IMR-90 (cell line): ENCODE measurements around the gene RAPSN. TPM values are rescaled to one million over a fixed set of nuclear protein-coding genes. Genes with fewer than 3 reads are reported as not detected.

Experiments used
- ATAC-seq: fragments of 200-7000 bp; cut with Tn5 transposase; 2 replicates; pipeline ENCODE4 v1.9.1; 2020; ENCODE audit warnings: low read depth, mild to moderate bottlenecking, moderate library complexity
- BruUV-seq: library from RNA; stranded (reverse); fragments of 400-500 nt; replicated peaks from 2 replicates; lab custom pipeline; 2021; lab: Mats Ljungman, UMichigan
- CTCF ChIA-PET: fragments of 300-600 bp; formaldehyde crosslinking; extraction: SDS; loops from one replicate; lab custom pipeline; 2021; ENCODE audit warnings: antibody characterized with exemption; lab: Yijun Ruan, JAX
- POLR2A ChIA-PET: fragments of 300-600 bp; sonication (Branson Sonifier 250); formaldehyde crosslinking; loops from one replicate; lab custom pipeline; 2022; ENCODE audit warnings: antibody characterized with exemption; ENCODE audit not compliant: unreplicated experiment; lab: Charles Lee
- DNase-seq: peaks from one replicate; pipeline ENCODE4 v3.0.0; 2013
- H2AFZ ChIP-seq: replicated peaks from 2 replicates; pipeline ENCODE3; 2013; ENCODE audit warnings: low read length, mild to moderate bottlenecking; ENCODE audit not compliant: poor library complexity
- H2AK5ac ChIP-seq: 2 replicates; pipeline ENCODE4 v1.6.1; 2013; ENCODE audit warnings: low read depth, low read length, inconsistent platforms
- H2AK9ac ChIP-seq: replicated peaks from 2 replicates; pipeline ENCODE3; 2013; ENCODE audit warnings: mild to moderate bottlenecking, low read depth, low read length, moderate library complexity; ENCODE audit not compliant: poor library complexity
- H2BK120ac ChIP-seq: 2 replicates; pipeline ENCODE4 v1.6.1; 2013; ENCODE audit warnings: low read depth, low read length, inconsistent platforms
- H2BK15ac ChIP-seq: 3 replicates; pipeline ENCODE4 v1.6.1; 2013; ENCODE audit warnings: low read depth, low read length, inconsistent platforms
- H2BK20ac ChIP-seq: 2 replicates; pipeline ENCODE4 v1.6.1; 2013; ENCODE audit warnings: low read depth, mild to moderate bottlenecking, inconsistent platforms, low read length, moderate library complexity
- H2BK5ac ChIP-seq: 2 replicates; pipeline ENCODE4 v1.6.1; 2013; ENCODE audit warnings: mild to moderate bottlenecking, low read depth, low read length, inconsistent platforms; ENCODE audit not compliant: poor library complexity, severe bottlenecking
- H3K14ac ChIP-seq: replicated peaks from 2 replicates; pipeline ENCODE4 v1.6.1; 2013; ENCODE audit warnings: low read depth, low read length, inconsistent platforms
- H3K18ac ChIP-seq: 2 replicates; pipeline ENCODE4 v1.6.1; 2013; ENCODE audit warnings: low read depth, low read length, control low read depth
- H3K23ac ChIP-seq: 2 replicates; pipeline ENCODE4 v1.6.1; 2013; ENCODE audit warnings: low read depth, low read length, inconsistent platforms
- H3K27ac ChIP-seq: 2 replicates; pipeline ENCODE4 v1.5.1; 2013; ENCODE audit warnings: mild to moderate bottlenecking, control low read depth, low read length; ENCODE audit not compliant: insufficient read depth
- H3K27me3 ChIP-seq: 2 replicates; pipeline ENCODE4 v1.6.1; 2013; ENCODE audit warnings: low read length; ENCODE audit not compliant: control insufficient read depth, insufficient read depth
- H3K36me3 ChIP-seq: 2 replicates; pipeline ENCODE4 v1.6.1; 2013; ENCODE audit warnings: low read length, mixed read lengths; ENCODE audit not compliant: control insufficient read depth, insufficient read depth
- H3K4ac ChIP-seq: 2 replicates; pipeline ENCODE4 v1.6.1; 2013; ENCODE audit warnings: low read depth, low read length, inconsistent platforms
- H3K4me1 ChIP-seq: 2 replicates; pipeline ENCODE4 v1.6.1; 2013; ENCODE audit warnings: low read length, mixed read lengths; ENCODE audit not compliant: control insufficient read depth, insufficient read depth
- H3K4me2 ChIP-seq: 2 replicates; pipeline ENCODE4 v1.6.1; 2013; ENCODE audit warnings: low read depth, mild to moderate bottlenecking, control low read depth, low read length, moderate library complexity
- H3K4me3 ChIP-seq: 2 replicates; pipeline ENCODE4 v1.5.1; 2013; ENCODE audit warnings: low read depth, mild to moderate bottlenecking, control low read depth, low read length, moderate library complexity; ENCODE audit not compliant: insufficient read depth
- H3K56ac ChIP-seq: 2 replicates; pipeline ENCODE4 v1.6.1; 2013; ENCODE audit warnings: low read length, inconsistent platforms; ENCODE audit not compliant: insufficient read depth; ENCODE audit errors: extremely low read depth
- H3K79me1 ChIP-seq, 2 experiments: 2 replicates each; pipeline ENCODE4 v1.6.1; 2013; ENCODE audit warnings: low read length in 2 of 2, inconsistent platforms in 1 of 2, low read depth in 1 of 2
- H3K9ac ChIP-seq: 2 replicates; pipeline ENCODE4 v1.6.1; 2013; ENCODE audit warnings: low read depth, low read length, control low read depth
- H3K9me1 ChIP-seq: 2 replicates; pipeline ENCODE4 v1.6.1; 2013; ENCODE audit warnings: low read length, inconsistent platforms; ENCODE audit not compliant: insufficient read depth
- H3K9me3 ChIP-seq: 2 replicates; pipeline ENCODE4 v1.6.1; 2013; ENCODE audit warnings: low read length; ENCODE audit not compliant: control insufficient read depth, insufficient read depth
- H4K20me1 ChIP-seq: 2 replicates; pipeline ENCODE4 v1.6.1; 2013; ENCODE audit warnings: low read length, inconsistent platforms; ENCODE audit not compliant: insufficient read depth
- H4K5ac ChIP-seq: 2 replicates; pipeline ENCODE4 v1.6.1; 2013; ENCODE audit warnings: mild to moderate bottlenecking, low read depth, low read length, control low read depth
- H4K8ac ChIP-seq, 2 experiments: 2 replicates each; pipeline ENCODE4 v1.6.1; 2013; ENCODE audit warnings: low read depth in 2 of 2, low read length in 2 of 2, control low read depth in 1 of 2, inconsistent platforms in 1 of 2
- H4K91ac ChIP-seq: 2 replicates; pipeline ENCODE4 v1.6.1; 2013; ENCODE audit warnings: low read depth, low read length, inconsistent platforms; ENCODE audit not compliant: insufficient read depth
- BHLHE40 ChIP-seq: fragments of 150-350 bp; IDR thresholded peaks from 2 replicates; pipeline ENCODE4 v1.6.1; 2016; ENCODE audit warnings: mild to moderate bottlenecking, low read depth, low read length
- CEBPB ChIP-seq: IDR thresholded peaks from 2 replicates; pipeline ENCODE4 v1.6.1; 2012; ENCODE audit warnings: low read depth, low read length, improper control_type of control experiment
- CHD1 ChIP-seq: IDR thresholded peaks from 2 replicates; pipeline ENCODE4 v1.6.1; 2012; ENCODE audit warnings: low read depth, low read length, improper control_type of control experiment
- FOS ChIP-seq: fragments of 150-350 bp; IDR thresholded peaks from 2 replicates; pipeline ENCODE4 v1.6.1; 2016; ENCODE audit warnings: low read depth, low read length
- MAFK ChIP-seq: IDR thresholded peaks from 2 replicates; pipeline ENCODE4 v1.6.1; 2012; ENCODE audit warnings: low read depth, low read length, improper control_type of control experiment
- MXI1 ChIP-seq: IDR thresholded peaks from 2 replicates; pipeline ENCODE4 v1.6.1; 2012; ENCODE audit warnings: low read depth, mild to moderate bottlenecking, low read length, moderate library complexity, borderline replicate concordance
- NFE2L2 ChIP-seq: fragments of 150-350 bp; IDR thresholded peaks from 2 replicates; pipeline ENCODE4 v1.6.1; 2016; ENCODE audit warnings: low read depth, mild to moderate bottlenecking, low read length
- POLR2A ChIP-seq: IDR thresholded peaks from 2 replicates; pipeline ENCODE4 v1.6.1; 2012; ENCODE audit warnings: mild to moderate bottlenecking, low read depth, low read length
- RAD21 ChIP-seq: IDR thresholded peaks from 2 replicates; pipeline ENCODE4 v1.6.1; 2012; ENCODE audit warnings: low read length, improper control_type of control experiment
- RCOR1 ChIP-seq: IDR thresholded peaks from 2 replicates; pipeline ENCODE4 v1.6.1; 2012; ENCODE audit warnings: mild to moderate bottlenecking, low read length, improper control_type of control experiment; ENCODE audit not compliant: insufficient replicate concordance
- RFX5 ChIP-seq: IDR thresholded peaks from 2 replicates; pipeline ENCODE4 v1.8.0; 2012; ENCODE audit warnings: low read depth, mild to moderate bottlenecking, low read length, moderate library complexity
- SMC3 ChIP-seq: fragments of 150-350 bp; IDR thresholded peaks from 2 replicates; pipeline ENCODE4 v1.6.1; 2016; ENCODE audit warnings: low read depth, mild to moderate bottlenecking, antibody characterized with exemption, low read length, moderate library complexity
- WGBS, 2 experiments: methylation state at CpG; one replicate each; pipeline versions ENCODE4 v1.1.5 to v1.1.7; 2013; ENCODE audit warnings: missing lambda C conversion rate in 2 of 2; ENCODE audit not compliant: insufficient read length in 1 of 2; ENCODE audit errors: extremely low coverage in 2 of 2; 5-methylcytosine and 5-hydroxymethylcytosine counted together
- dilution Hi-C: fragments of 300-500 bp; cut with HindIII; formaldehyde crosslinking; loops from one replicate; pipeline ENCODE4 v1.14.3; 2018; ENCODE audit warnings: low sequenced_read_pairs; ENCODE audit not compliant: unreplicated experiment
- in situ Hi-C: fragments of 300-500 bp; cut with MboI; formaldehyde crosslinking; loops from 3 replicates; pipeline ENCODE4 v1.14.3; 2019; ENCODE audit warnings: low sequenced_read_pairs, inconsistent platforms, mixed read lengths
- intact Hi-C: fragments of 100-400 bp; cut with micrococcal nuclease; formaldehyde crosslinking; loops from 2 replicates; pipeline ENCODE4 v1.10.0; 2022
- polyA plus RNA-seq, 3 experiments: library from polyadenylated mRNA; depleted of rRNA; stranded (reverse); fragments of >200 nt; gene quantifications; 2 replicates each; pipeline ENCODE4 v1.2.3, GENCODE V29; 2012; ENCODE audit warnings: low replicate concordance in 1 of 3
- total RNA-seq: library from RNA; depleted of rRNA; stranded (reverse); fragments of >200 nt; gene quantifications from 2 replicates; pipeline ENCODE4 v1.2.3, GENCODE V29; 2012
- TF ChIP-seq, protein P1 (sequence below): conservative IDR thresholded peaks from 2 replicates; pipeline ENCODE4 v1.5.1; 2012; ENCODE audit warnings: mild to moderate bottlenecking, low read depth, low read length, improper control_type of control experiment
- TF ChIP-seq, protein P2 (sequence below): fragments of 150-350 bp; IDR thresholded peaks from 2 replicates; pipeline ENCODE4 v1.6.1; 2017; ENCODE audit warnings: mild to moderate bottlenecking, antibody characterized with exemption, low read length, low read depth
- TF ChIP-seq, protein P3 (sequence below): fragments of 150-350 bp; IDR thresholded peaks from 2 replicates; pipeline ENCODE4 v1.6.1; 2016; ENCODE audit warnings: low read depth, mild to moderate bottlenecking, low read length, moderate library complexity, borderline replicate concordance

RAPSN gene
- total and polyA plus RNA-seq, 2 of the 4 experiments (the other 2 are of a cell fraction): 0.03 TPM; not detected in 1

DNA sequence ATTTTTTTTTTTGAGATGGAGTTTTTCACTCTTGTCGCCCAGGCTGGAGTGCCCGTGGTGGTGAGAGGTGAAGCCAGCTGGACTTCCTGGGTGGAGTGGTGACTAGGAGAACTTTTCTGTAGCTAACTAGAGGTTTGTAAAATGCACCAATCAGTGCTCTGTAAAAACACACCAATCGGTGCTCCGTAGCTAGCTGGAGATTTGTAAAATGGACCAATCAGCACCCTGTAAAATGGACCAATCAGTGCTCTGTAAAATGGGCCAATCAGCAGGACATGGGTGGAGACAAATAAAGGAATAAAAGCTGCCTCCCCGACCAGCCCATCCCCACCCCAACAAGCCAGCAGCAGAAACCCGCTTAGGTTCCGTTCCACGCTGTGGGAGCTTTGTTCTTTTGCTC, 4.4 kb upstream of the RAPSN start:
- Histone ChIP-seq H3K4me3 (no peak overlapping the region), H3K4me2 (no peak overlapping the region), H2BK120ac (no peak overlapping the region), H3K18ac (no peak overlapping the region), H3K23ac (no peak overlapping the region), H3K56ac (no peak overlapping the region), H3K4ac (no peak overlapping the region), H2BK20ac (no peak overlapping the region), H3K79me1 (no peaks in the 10 kb centered on the region), H3K9me3 (no peaks in the 10 kb centered on the region), H4K20me1 (no peaks in the 10 kb centered on the region; the same call in 1 of the 2 replicates), H3K4me1 (no peaks in the 10 kb centered on the region), H3K27me3 (no peaks in the 10 kb centered on the region), H4K8ac (no peak overlapping the region), H3K36me3 (no peaks in the 10 kb centered on the region), H3K9me1 (no peaks in the 10 kb centered on the region), H4K5ac (no peak overlapping the region), H3K9ac (no peak overlapping the region), H2BK5ac (no peak overlapping the region), H2AFZ (no peak overlapping the region), H2AK9ac (no peak overlapping the region), H2AK5ac (no peak overlapping the region), H4K91ac (no peak overlapping the region), H3K14ac (no peak overlapping the region), H3K27ac (no peak overlapping the region), H2BK15ac (no peak overlapping the region)
- dilution Hi-C loops (no loop called here), in situ Hi-C loops (no loop called here), intact Hi-C loops (no loop called here)
- DNase-seq: no peak
- no TSS peak for BruUV-seq
- no peak for ATAC-seq
- POLR2A ChIA-PET: no interaction called here
- WGBS, 2 experiments: 96% methylated on average over 4 of the region's 8 CpGs; no CpG with 5 or more reads in 1 of the 2 experiments
- TF ChIP-seq, protein P1, sequence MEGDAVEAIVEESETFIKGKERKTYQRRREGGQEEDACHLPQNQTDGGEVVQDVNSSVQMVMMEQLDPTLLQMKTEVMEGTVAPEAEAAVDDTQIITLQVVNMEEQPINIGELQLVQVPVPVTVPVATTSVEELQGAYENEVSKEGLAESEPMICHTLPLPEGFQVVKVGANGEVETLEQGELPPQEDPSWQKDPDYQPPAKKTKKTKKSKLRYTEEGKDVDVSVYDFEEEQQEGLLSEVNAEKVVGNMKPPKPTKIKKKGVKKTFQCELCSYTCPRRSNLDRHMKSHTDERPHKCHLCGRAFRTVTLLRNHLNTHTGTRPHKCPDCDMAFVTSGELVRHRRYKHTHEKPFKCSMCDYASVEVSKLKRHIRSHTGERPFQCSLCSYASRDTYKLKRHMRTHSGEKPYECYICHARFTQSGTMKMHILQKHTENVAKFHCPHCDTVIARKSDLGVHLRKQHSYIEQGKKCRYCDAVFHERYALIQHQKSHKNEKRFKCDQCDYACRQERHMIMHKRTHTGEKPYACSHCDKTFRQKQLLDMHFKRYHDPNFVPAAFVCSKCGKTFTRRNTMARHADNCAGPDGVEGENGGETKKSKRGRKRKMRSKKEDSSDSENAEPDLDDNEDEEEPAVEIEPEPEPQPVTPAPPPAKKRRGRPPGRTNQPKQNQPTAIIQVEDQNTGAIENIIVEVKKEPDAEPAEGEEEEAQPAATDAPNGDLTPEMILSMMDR: no peak
- TF ChIP-seq MXI1 (no peak), NFE2L2 (no peak), RFX5 (no peak), RCOR1 (no peak), POLR2A (no peak), MAFK (no peak), CHD1 (no peak), BHLHE40 (no peak), FOS (no peak), RAD21 (no peak), SMC3 (no peak), CEBPB (no peak)
- TF ChIP-seq, protein P2, sequence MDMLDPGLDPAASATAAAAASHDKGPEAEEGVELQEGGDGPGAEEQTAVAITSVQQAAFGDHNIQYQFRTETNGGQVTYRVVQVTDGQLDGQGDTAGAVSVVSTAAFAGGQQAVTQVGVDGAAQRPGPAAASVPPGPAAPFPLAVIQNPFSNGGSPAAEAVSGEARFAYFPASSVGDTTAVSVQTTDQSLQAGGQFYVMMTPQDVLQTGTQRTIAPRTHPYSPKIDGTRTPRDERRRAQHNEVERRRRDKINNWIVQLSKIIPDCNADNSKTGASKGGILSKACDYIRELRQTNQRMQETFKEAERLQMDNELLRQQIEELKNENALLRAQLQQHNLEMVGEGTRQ: no peak
- TF ChIP-seq, protein P3, sequence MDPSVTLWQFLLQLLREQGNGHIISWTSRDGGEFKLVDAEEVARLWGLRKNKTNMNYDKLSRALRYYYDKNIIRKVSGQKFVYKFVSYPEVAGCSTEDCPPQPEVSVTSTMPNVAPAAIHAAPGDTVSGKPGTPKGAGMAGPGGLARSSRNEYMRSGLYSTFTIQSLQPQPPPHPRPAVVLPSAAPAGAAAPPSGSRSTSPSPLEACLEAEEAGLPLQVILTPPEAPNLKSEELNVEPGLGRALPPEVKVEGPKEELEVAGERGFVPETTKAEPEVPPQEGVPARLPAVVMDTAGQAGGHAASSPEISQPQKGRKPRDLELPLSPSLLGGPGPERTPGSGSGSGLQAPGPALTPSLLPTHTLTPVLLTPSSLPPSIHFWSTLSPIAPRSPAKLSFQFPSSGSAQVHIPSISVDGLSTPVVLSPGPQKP: no peak
- CTCF ChIA-PET: interaction anchor here (0.6 kb wide), 1 partner anchor 203 kb away, joined by 3 read pairs; no protein-coding TSS in a partner anchor
